ENCODE data around the gene CAMK4.

Gene CAMK4

GRCh38 chr5:111507276-111507675, 283.1 kb downstream of the CAMK4 start:
- DNase-seq: no peak

GRCh38 chr5:111509119-111509518, 284.9 kb downstream of the CAMK4 start:
- no peak for DNase-seq

GRCh38 chr5:111511174-111511830, 287.1 kb downstream of the CAMK4 start:
- no peak for DNase-seq

GRCh38 chr5:111511831-111512374, 287.7 kb downstream of the CAMK4 start:
- no peak for DNase-seq

GRCh38 chr5:111512375-111513130, 288.4 kb downstream of the CAMK4 start, which contains the start of gene STARD4:
TSS of gene STARD4 (minus strand) at chr5:111512535. CDS start at chr5:111507433, 5,102 bp downstream.
- peak; percentile 94 for DNase-seq

GRCh38 chr5:111513131-111513520, 288.9 kb downstream of the CAMK4 start:
- peak; percentile 71 for DNase-seq

- no peak for DNase-seq
Measured at GRCh38 chr5:111514087-111514486, 289.9 kb downstream of the CAMK4 start.

GRCh38 chr5:111517853-111518501, 293.8 kb downstream of the CAMK4 start:
- no peak for DNase-seq

- DNase-seq: no peak
Measured at GRCh38 chr5:111518777-111519176, 294.6 kb downstream of the CAMK4 start.

- no peak for DNase-seq
Measured at GRCh38 chr5:111520908-111521307, 296.7 kb downstream of the CAMK4 start.

GRCh38 chr5:111528056-111528455, 303.9 kb downstream of the CAMK4 start:
- DNase-seq: no peak

- peak; percentile 82 for DNase-seq
Measured at GRCh38 chr5:111530298-111530740, 306.1 kb downstream of the CAMK4 start.

GRCh38 chr5:111532886-111533582, 308.9 kb downstream of the CAMK4 start:
- no peak for DNase-seq

- no peak for DNase-seq
Measured at GRCh38 chr5:111535879-111536549, 311.8 kb downstream of the CAMK4 start.

- no peak for DNase-seq
Measured at GRCh38 chr5:111537141-111538024, 313.2 kb downstream of the CAMK4 start.
